Right cardiac atrium (tissue), 5 donors: ENCODE data around the gene CEACAM16. TPM values are rescaled to one million over a fixed set of nuclear protein-coding genes. Genes with fewer than 3 reads are reported as not detected.

ENCODE experiments used
- ATAC-seq, 2 donors: fragments of 200-7000 bp; cut with Tn5 transposase; one replicate each; pipeline versions ENCODE4 v1.8.0 to v1.9.1; 2020; ENCODE audit warnings: moderate library complexity in 2 of 2, mild to moderate bottlenecking in 1 of 2
- DNase-seq, 3 donors: peaks; one replicate each; pipeline ENCODE4 v3.0.0-alpha.2; 2020
- H3K27ac ChIP-seq: one replicate; pipeline ENCODE4 v1.5.1; 2013; ENCODE audit warnings: mild to moderate bottlenecking, low read length, control low read depth, moderate library complexity
- H3K27me3 ChIP-seq: one replicate; pipeline ENCODE4 v1.6.1; 2013; ENCODE audit not compliant: control insufficient read depth, insufficient read depth
- H3K4me1 ChIP-seq: one replicate; pipeline ENCODE4 v1.6.1; 2013; ENCODE audit warnings: low read length; ENCODE audit not compliant: control insufficient read depth, insufficient read depth
- H3K4me3 ChIP-seq: one replicate; pipeline ENCODE4 v1.5.1; 2013; ENCODE audit warnings: low read length, control low read depth
- H3K9me3 ChIP-seq: one replicate; pipeline ENCODE4 v1.6.1; 2013; ENCODE audit warnings: low read length; ENCODE audit not compliant: control insufficient read depth
- WGBS: extraction: QIAGEN DNeasy Blood & Tissue Kit; methylation state at CpG from one replicate; pipeline ENCODE4 v1.1.7; 2013; 5-methylcytosine and 5-hydroxymethylcytosine counted together
- intact Hi-C, 4 donors: fragments of 100-400 bp; cut with DNase I; formaldehyde crosslinking; loops; one replicate each; pipeline versions ENCODE4 v1.11.0 to v1.14.0; 2022 to 2023
- polyA plus RNA-seq: library from polyadenylated mRNA; stranded (reverse); fragments of 200-250 nt; gene quantifications from one replicate; pipeline ENCODE4 v1.2.3, GENCODE V29; 2013
- total RNA-seq, 4 donors: library from RNA; stranded (reverse); fragmentation: NEBNext Ultra II Directional; extraction: Animal tissue kit (Norgen Biotek cat#: 25700); gene quantifications; one replicate each; pipeline ENCODE4 v1.2.1, GENCODE V29; 2021
- donor health status: healthy with polysubstance abuse.
- donor health status: DM: no; HTN: yes; CAD: no.
- donor health status: DM: no; HTN: no; CAD: no.
- donor health status: DM: no; HTN: yes; CAD: no; lungs with severe emphysema.
- donor health status: DM: yes; HTN: yes; CAD: no.

The CEACAM16 gene
- total and polyA plus RNA-seq, 5 donors = not detected

GRCh38 chr19:44738603-44739558 is 39.9 kb downstream of the CEACAM16 start:
- WGBS = 66% methylated on average over 11 of the region's 11 CpGs
- H3K27ac ChIP-seq = no peak overlapping the region
- no peak for ATAC-seq
- H3K4me1 ChIP-seq = peaks cover 9% of the 10 kb centered on the region
- intact Hi-C loops = no loop called here
- H3K27me3 ChIP-seq = no peaks in the 10 kb centered on the region
- no peak overlapping the region for H3K4me3 ChIP-seq
- peak in 2 of 3 donors; percentile 50 to 61 for DNase-seq
- no peaks in the 10 kb centered on the region for H3K9me3 ChIP-seq

DNA sequence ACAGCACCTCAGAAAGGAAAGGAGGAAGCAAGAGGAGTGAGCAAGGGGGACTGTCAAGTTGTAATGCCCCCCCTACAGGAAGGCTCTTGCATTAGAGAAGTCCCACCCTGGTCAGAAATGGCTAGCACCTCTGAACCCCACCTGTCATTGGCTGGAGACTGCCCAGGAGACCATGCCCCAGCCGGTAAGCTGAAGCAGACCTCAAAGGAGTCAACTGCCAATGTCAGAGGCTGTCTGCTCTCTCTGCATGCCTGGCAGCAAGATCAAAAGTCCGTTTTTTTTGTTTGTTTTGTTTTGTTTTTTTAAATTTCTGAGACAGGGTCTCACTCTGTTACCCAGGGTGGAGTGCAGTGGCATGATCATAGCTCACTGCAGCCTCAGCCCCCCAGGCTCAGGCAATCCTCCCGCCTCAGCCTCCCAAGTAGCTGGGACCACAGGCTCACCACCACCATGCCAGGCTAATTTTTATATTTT is 41.4 kb downstream of the CEACAM16 start:
- peak in 1 of 3 donors; percentile 20 for DNase-seq
- 51% methylated on average over 3 of the region's 3 CpGs for WGBS
- no peaks in the 10 kb centered on the region for H3K9me3 ChIP-seq
- intact Hi-C loops = no loop called here
- peaks cover 13% of the 10 kb centered on the region for H3K4me1 ChIP-seq
- no peak overlapping the region for H3K4me3 ChIP-seq
- no peak overlapping the region for H3K27ac ChIP-seq
- ATAC-seq = no peak
- H3K27me3 ChIP-seq = no peaks in the 10 kb centered on the region

DNA sequence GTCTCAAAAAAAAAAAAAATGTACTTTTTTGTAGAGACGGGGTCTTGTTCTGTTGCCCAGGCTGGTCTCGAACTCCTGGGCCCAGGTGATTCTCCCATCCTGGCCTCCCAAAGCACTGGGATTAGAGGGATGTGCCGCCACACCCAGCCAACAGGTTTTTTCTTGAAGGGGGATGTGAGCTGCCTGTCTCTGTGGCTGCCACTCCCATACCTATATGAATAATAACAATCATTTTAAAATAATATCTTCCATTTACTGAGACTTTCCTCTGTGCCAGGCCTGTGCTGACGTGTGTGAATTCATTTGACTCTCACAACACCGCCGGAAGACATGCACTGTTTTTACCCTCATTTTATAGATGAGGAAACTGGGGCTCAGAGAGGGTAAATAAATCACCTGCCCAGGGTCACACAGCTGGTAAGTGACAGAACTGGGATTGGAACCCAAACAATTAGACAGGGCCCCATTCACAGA is 42.3 kb downstream of the CEACAM16 start:
- Histone ChIP-seq H3K4me3 (no peak overlapping the region), H3K9me3 (no peaks in the 10 kb centered on the region), H3K27me3 (no peaks in the 10 kb centered on the region), H3K4me1 (peaks cover 17% of the 10 kb centered on the region), H3K27ac (peak overlapping the region; percentile 94)
- intact Hi-C loops = no loop called here
- DNase-seq (peak in 1 of 3 donors; percentile 52), ATAC-seq (no peak)
- 50% methylated on average over 6 of the region's 6 CpGs for WGBS

DNA sequence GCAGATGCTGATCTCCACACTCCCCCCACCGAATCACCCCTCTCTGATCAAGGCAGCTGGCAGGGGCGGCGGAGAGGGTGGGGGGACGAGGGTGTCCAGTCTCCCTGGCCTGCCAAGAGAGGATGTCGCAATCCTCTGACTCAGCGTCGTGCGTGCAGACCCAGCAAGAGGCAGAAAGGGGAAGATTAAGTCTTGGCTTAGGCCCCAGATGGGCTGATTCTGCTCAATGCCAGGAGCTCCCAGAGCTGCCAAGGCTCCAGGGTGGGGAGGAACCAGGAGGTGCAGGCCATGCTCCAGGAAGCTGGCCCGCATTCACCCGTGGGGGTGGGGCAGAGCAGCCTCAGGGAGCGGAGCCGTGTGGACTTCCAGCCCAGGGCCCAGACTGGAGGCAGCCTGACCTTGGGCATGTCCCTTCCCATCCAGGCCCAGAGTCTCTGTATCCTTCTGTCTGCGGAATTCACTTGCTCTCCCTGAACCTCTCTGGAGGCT is 42.9 kb downstream of the CEACAM16 start:
- no peak overlapping the region for H3K4me3 ChIP-seq
- ATAC-seq (peak; percentile 94 to 96), DNase-seq (peak; percentile 99)
- peak overlapping the region; percentile 75 for H3K27ac ChIP-seq
- intact Hi-C loops = no loop called here
- 2% methylated on average over 13 of the region's 13 CpGs for WGBS
- H3K27me3 ChIP-seq = no peaks in the 10 kb centered on the region
- peaks cover 19% of the 10 kb centered on the region for H3K4me1 ChIP-seq
- no peaks in the 10 kb centered on the region for H3K9me3 ChIP-seq

GRCh38 chr19:44742330-44743061 is 43.5 kb downstream of the CEACAM16 start:
- peak in 1 of 3 donors; percentile 61 for DNase-seq
- peaks cover 18% of the 10 kb centered on the region for H3K4me1 ChIP-seq
- H3K27ac ChIP-seq = peak overlapping the region; percentile 75
- WGBS = 59% methylated on average over 20 of the region's 20 CpGs
- ATAC-seq = peak in 1 of 2 donors; percentile 2
- no peaks in the 10 kb centered on the region for H3K9me3 ChIP-seq
- intact Hi-C loops = no loop called here
- no peaks in the 10 kb centered on the region for H3K27me3 ChIP-seq
- H3K4me3 ChIP-seq = no peak overlapping the region

DNA sequence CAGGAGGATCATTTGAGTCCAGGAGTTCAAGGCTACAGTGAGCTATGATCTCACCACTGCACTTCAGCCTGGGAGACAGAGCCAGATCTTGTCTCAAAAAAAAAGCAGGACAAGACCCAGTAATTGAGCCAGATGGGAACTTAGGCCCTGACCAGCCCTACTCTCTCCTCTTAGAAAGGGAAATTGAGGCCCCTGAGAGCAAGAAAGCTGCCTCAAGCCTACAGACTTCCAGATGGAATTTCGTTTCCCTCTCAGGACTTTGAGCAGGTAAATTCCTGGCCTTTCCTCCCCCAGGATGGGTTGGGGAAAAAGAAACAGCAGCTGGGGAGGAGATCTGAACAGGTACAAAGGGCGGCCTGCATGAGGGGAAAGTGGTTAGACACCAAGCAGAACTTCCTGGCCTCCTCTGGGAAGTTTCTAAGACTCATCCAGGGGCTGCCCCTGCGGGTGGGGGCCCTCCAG is 46.0 kb downstream of the CEACAM16 start:
- peak overlapping the region; percentile 79 for H3K27ac ChIP-seq
- intact Hi-C loops = no loop called here
- ATAC-seq (no peak), DNase-seq (no peak)
- 58% methylated on average over 3 of the region's 3 CpGs for WGBS
- no peaks in the 10 kb centered on the region for H3K27me3 ChIP-seq
- no peaks in the 10 kb centered on the region for H3K9me3 ChIP-seq
- H3K4me1 ChIP-seq = peaks cover 17% of the 10 kb centered on the region
- no peak overlapping the region for H3K4me3 ChIP-seq

DNA sequence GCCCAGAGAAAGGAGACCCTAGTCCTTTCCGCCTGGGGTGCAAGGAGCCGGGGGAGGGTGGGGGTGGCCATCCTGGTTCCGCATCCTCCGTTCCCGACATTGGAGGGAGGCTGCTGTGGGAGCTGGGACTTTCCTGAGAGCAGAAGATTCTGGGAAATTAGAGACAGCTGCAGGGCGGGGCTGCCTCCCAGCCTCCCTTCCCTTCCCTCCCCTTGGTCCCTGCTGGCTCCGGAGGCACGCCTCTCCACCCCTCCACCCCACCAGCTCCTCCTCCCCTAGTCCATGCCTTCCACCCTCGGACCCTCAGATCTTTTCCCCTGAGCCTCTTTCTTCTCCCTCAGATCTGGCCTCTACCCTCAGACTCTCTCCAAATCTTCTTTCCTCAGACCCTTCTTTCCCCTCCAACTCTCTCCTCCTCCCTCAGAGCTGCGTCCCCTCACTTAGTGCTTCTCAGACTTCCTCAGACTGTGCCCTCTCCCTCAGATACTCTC is 46.4 kb downstream of the CEACAM16 start:
- ATAC-seq = peak; percentile 47 to 54
- H3K4me3 ChIP-seq = no peak overlapping the region
- no peaks in the 10 kb centered on the region for H3K9me3 ChIP-seq
- H3K27me3 ChIP-seq = no peaks in the 10 kb centered on the region
- WGBS = 26% methylated on average over 10 of the region's 10 CpGs
- peak overlapping the region; percentile 79 for H3K27ac ChIP-seq
- H3K4me1 ChIP-seq = peaks cover 19% of the 10 kb centered on the region
- intact Hi-C loops = no loop called here
- DNase-seq = peak; percentile 89 to 94 (median 92)

GRCh38 chr19:44745887-44746600 is 47.1 kb downstream of the CEACAM16 start:
- H3K9me3 ChIP-seq = no peaks in the 10 kb centered on the region
- DNase-seq = no peak
- peaks cover 24% of the 10 kb centered on the region for H3K4me1 ChIP-seq
- H3K27ac ChIP-seq = peak overlapping the region; percentile 76
- 82% methylated on average over 4 of the region's 4 CpGs for WGBS
- intact Hi-C loops = no loop called here
- no peaks in the 10 kb centered on the region for H3K27me3 ChIP-seq
- H3K4me3 ChIP-seq = no peak overlapping the region
- ATAC-seq = no peak

DNA sequence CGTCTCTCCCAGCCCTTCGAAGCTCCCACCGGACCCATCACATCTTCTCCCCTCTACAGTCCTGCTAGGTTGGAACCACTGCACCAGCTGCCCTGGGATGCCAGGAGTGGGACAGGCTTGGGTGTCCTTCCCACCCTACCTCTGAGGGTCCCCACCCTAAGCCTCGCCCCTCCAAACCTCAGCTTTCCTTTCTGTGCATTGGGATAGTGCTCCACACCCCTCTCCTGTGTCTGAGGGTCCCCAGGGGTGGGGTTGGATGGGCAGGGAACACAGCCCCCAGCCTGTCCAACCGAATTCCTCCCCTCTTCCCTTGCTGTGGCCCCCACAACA is 47.6 kb downstream of the CEACAM16 start:
- DNase-seq = no peak
- no peak overlapping the region for H3K4me3 ChIP-seq
- intact Hi-C loops = no loop called here
- peaks cover 23% of the 10 kb centered on the region for H3K4me1 ChIP-seq
- H3K9me3 ChIP-seq = no peaks in the 10 kb centered on the region
- H3K27me3 ChIP-seq = no peaks in the 10 kb centered on the region
- ATAC-seq = no peak
- 64% methylated on average over 5 of the region's 5 CpGs for WGBS
- H3K27ac ChIP-seq = peak overlapping the region; percentile 59

DNA sequence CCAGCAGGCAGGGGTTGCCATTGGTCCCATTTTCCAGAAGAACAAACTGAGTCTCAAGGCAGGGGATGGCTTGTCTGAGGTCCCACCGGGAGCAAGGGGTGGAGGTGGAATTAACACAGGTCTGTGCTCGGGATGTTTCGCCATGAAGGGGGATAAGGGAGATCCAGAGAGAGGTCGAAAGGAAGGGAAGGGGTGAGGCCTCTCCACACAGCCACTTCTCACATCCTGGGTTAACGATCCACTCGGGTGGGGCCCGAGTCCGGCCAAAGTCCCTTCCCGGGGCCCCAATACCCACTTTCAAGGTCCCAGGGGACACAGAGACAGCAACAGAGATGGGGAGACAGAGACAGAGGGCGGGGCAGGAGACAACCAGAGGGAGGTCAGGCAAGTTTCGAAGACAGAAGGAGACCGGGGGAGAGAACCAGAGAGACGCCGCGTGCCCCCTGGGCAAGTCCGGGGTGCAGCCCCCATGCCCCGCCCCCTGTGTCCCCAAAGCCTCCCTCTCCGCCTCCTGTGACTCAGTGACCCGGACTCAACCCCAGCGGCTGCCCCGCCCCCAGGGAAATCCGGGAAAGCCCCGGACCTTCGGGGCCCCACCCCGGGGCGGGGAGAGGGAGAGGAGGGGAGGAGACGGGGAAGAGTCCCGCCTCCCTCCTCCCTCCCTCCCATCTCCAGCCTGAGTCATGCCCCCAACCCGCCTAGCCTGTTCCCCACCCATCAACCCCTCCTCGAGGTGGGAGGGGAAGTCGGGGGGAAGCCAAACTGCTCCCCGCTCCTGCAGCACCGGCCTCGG is 48.2 kb downstream of the CEACAM16 start:
- Histone ChIP-seq H3K9me3 (no peaks in the 10 kb centered on the region), H3K4me3 (peak overlapping the region; percentile 99), H3K27me3 (no peaks in the 10 kb centered on the region), H3K27ac (peak overlapping the region; percentile 99), H3K4me1 (peaks cover 23% of the 10 kb centered on the region)
- DNase-seq = peak; percentile 98
- intact Hi-C loops = no loop called here
- 4% methylated on average over 34 of the region's 34 CpGs for WGBS
- ATAC-seq = peak; percentile 93
